ENCODE results near the gene SLC35F4.

The SLC35F4 gene

DNA sequence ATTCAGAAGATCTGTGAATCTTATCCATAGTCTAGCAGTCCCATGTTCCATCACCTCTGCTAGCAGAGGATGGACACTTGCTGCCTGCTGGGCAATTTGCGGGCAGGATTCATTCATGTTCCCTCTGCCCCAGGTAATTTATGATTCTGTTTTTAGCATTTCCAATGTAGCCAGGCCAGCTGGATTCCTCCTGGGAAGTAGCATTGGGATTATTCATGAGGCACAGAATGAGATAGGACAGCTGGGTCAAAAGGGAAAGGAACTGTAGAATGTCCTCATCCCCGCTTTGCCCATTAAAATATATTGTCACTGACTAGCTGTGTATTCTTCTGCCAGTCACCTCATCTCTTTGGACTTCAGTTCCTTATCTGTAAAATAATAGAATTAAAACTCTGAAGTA lies 68.7 kb downstream of the SLC35F4 start:
- H3K4me3 ChIP-seq (replicated peaks; ENCODE audit: low read depth, low read length), result no peak overlapping the region
- no peak for DNase-seq (ENCODE audit: extremely low read depth, insufficient read length)
- no peaks in the 10 kb centered on the region for H3K36me3 ChIP-seq (ENCODE audit: control insufficient read depth, insufficient read depth, low read length)
- TF ChIP-seq, protein P1, sequence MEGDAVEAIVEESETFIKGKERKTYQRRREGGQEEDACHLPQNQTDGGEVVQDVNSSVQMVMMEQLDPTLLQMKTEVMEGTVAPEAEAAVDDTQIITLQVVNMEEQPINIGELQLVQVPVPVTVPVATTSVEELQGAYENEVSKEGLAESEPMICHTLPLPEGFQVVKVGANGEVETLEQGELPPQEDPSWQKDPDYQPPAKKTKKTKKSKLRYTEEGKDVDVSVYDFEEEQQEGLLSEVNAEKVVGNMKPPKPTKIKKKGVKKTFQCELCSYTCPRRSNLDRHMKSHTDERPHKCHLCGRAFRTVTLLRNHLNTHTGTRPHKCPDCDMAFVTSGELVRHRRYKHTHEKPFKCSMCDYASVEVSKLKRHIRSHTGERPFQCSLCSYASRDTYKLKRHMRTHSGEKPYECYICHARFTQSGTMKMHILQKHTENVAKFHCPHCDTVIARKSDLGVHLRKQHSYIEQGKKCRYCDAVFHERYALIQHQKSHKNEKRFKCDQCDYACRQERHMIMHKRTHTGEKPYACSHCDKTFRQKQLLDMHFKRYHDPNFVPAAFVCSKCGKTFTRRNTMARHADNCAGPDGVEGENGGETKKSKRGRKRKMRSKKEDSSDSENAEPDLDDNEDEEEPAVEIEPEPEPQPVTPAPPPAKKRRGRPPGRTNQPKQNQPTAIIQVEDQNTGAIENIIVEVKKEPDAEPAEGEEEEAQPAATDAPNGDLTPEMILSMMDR (IDR thresholded peaks at IDR 0.05; ENCODE audit: insufficient read depth, low read length, poor library complexity, severe bottlenecking), result no peak
- no peaks in the 10 kb centered on the region for H3K27me3 ChIP-seq (replicated peaks; ENCODE audit: control insufficient read depth, insufficient read depth, low read length)

DNA sequence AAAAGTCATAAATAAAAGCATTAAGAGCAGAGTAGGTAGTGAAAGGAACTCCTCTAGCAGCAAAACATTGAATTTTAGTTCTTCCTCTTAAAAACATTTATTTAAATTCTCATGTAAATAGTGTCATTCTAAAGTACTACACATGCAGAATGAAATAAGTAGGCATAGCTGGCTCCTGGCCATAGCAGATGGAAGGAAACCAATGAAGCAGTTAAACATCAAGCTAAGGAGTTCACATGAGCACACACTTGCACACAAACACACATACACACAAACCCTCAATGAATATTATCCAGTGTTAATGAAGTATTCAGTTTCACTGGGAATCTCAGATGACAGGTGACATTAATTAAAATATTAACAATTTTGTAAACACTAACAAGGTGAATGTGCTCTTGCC lies 69.3 kb downstream of the SLC35F4 start:
- TF ChIP-seq, protein P1 (IDR thresholded peaks at IDR 0.05; ENCODE audit: insufficient read depth, low read length, poor library complexity, severe bottlenecking), result no peak

DNA sequence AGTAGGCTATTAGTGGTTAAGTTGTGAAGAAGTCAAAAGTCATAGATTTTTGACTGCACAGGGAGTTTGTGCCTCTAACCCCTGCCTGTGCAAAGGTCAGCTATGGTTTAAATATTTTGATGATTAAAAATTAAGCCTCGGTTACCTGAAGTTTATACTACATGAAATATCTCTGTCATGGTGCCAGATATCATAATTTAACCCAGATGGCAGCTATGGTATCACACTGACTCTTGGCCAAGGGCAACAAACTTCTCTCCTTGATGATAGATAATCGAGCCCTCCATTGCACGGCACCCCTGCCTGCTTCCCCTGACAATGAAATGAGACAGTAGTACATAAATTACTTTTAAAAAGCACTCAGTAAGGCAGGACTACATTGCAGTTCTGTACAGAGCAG lies 80.8 kb downstream of the SLC35F4 start:
- TF ChIP-seq, protein P1 (IDR thresholded peaks at IDR 0.05; ENCODE audit: insufficient read depth, low read length, poor library complexity, severe bottlenecking), result no peak
- DNase-seq (ENCODE audit: extremely low read depth, insufficient read length), result no peak
- Histone ChIP-seq H3K27me3 (replicated peaks; ENCODE audit: control insufficient read depth, insufficient read depth, low read length) (no peaks in the 10 kb centered on the region), H3K36me3 (ENCODE audit: control insufficient read depth, insufficient read depth, low read length) (no peaks in the 10 kb centered on the region), H3K4me3 (replicated peaks; ENCODE audit: low read depth, low read length) (no peak overlapping the region)

More for the DNA sequence above, 69.3 kb downstream of the SLC35F4 start:
- no peak overlapping the region for H3K4me3 ChIP-seq (replicated peaks; ENCODE audit: low read depth, low read length)
- H3K36me3 ChIP-seq (ENCODE audit: control insufficient read depth, insufficient read depth, low read length), result no peaks in the 10 kb centered on the region
- no peaks in the 10 kb centered on the region for H3K27me3 ChIP-seq (replicated peaks; ENCODE audit: control insufficient read depth, insufficient read depth, low read length)
- DNase-seq (ENCODE audit: extremely low read depth, insufficient read length), result no peak

DNA sequence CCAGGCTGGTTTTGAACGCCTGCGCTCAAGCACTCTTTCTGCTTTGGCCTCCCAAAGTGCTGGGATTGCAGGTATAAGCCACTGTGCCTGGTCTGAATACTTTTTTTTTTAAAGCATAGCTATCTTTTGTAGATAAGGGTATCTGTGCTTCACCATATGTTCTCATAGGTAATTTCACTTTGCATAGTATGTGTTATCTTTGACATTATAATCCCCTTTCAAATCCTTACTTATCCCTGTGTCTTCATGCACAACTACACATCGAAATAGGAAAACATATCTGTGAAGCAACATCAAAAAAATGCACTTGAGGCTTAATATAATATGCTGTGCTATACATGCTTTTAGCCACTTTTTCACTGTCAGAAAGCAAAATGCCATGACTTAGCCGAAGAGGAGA lies 94.1 kb downstream of the SLC35F4 start:
- no peaks in the 10 kb centered on the region for H3K27me3 ChIP-seq (replicated peaks; ENCODE audit: control insufficient read depth, insufficient read depth, low read length)
- TF ChIP-seq, protein P1 (IDR thresholded peaks at IDR 0.05; ENCODE audit: insufficient read depth, low read length, poor library complexity, severe bottlenecking), result no peak

DNA sequence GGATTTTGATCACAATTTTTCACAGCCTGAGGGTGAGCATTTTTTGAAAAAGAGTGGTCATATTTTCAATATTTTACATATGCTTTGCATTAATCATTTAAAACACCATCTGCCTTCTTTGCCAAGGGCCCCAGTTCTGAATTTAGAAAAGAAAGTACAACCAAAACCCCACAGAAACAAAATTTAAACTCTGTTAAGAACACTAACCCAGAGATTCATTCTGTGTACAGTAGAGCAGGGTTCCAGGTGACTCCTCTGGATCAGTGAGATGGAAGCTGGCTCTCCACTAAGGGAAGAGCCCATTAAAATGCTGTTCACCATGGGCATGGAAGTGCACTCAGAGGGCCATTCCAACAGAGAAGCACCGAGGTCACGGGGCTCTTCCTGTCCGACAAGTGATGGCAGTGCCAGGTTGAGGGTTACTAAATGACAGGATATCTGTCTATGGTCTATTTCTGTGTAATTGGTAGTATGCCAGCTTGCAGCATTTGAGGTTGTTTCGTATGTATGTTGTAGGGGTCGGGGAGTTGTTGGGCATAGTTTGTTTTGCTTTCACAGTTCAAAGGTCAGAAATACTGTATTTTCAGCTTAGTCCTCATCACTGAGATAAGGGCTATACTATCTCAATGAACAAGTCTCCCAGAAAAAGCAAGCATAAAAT lies 95.9 kb downstream of the SLC35F4 start:
- no peaks in the 10 kb centered on the region for H3K27me3 ChIP-seq (replicated peaks; ENCODE audit: control insufficient read depth, insufficient read depth, low read length)
- no peaks in the 10 kb centered on the region for H3K36me3 ChIP-seq (ENCODE audit: control insufficient read depth, insufficient read depth, low read length)
- TF ChIP-seq, protein P1 (IDR thresholded peaks at IDR 0.05; ENCODE audit: insufficient read depth, low read length, poor library complexity, severe bottlenecking), result no peak
- H3K4me3 ChIP-seq (replicated peaks; ENCODE audit: low read depth, low read length), result no peak overlapping the region
- no peak for DNase-seq (ENCODE audit: extremely low read depth, insufficient read length)

More for the DNA sequence above, 94.1 kb downstream of the SLC35F4 start:
- no peak overlapping the region for H3K4me3 ChIP-seq (replicated peaks; ENCODE audit: low read depth, low read length)
- DNase-seq (ENCODE audit: extremely low read depth, insufficient read length), result no peak
- H3K36me3 ChIP-seq (ENCODE audit: control insufficient read depth, insufficient read depth, low read length), result no peaks in the 10 kb centered on the region

DNA sequence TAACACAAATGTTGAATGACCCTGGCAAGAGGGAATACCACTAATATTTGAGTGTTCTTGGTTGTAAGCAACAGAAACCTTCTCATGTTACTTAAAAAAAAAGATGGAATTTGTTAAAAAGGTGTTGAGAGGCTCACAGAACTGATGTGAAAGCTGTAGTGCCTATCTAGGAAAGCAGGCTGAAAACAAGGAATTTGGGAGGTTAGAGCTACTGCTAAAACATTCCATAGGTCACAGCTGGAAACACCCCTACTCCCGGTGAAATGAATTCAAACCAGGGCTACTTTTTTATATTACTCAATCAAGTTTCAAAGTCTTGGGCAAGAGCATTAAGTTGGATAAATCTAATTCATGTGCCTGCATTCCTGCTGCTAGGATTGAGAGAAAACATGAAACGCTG lies 104.1 kb downstream of the SLC35F4 start:
- no peak overlapping the region for H3K4me3 ChIP-seq (replicated peaks; ENCODE audit: low read depth, low read length)
- no peaks in the 10 kb centered on the region for H3K36me3 ChIP-seq (ENCODE audit: control insufficient read depth, insufficient read depth, low read length)
- H3K27me3 ChIP-seq (replicated peaks; ENCODE audit: control insufficient read depth, insufficient read depth, low read length), result no peaks in the 10 kb centered on the region
- no peak for DNase-seq (ENCODE audit: extremely low read depth, insufficient read length)
- TF ChIP-seq, protein P1 (IDR thresholded peaks at IDR 0.05; ENCODE audit: insufficient read depth, low read length, poor library complexity, severe bottlenecking), result no peak
